Measurements from ENCODE around the gene ADGRG3. TPM values are rescaled to one million over a fixed set of nuclear protein-coding genes. Genes with fewer than 3 reads are reported as not detected.

Gene ADGRG3
- total and polyA plus RNA-seq, 2 donors from 2014 or later: 0.17 to 1.8 TPM

DNA sequence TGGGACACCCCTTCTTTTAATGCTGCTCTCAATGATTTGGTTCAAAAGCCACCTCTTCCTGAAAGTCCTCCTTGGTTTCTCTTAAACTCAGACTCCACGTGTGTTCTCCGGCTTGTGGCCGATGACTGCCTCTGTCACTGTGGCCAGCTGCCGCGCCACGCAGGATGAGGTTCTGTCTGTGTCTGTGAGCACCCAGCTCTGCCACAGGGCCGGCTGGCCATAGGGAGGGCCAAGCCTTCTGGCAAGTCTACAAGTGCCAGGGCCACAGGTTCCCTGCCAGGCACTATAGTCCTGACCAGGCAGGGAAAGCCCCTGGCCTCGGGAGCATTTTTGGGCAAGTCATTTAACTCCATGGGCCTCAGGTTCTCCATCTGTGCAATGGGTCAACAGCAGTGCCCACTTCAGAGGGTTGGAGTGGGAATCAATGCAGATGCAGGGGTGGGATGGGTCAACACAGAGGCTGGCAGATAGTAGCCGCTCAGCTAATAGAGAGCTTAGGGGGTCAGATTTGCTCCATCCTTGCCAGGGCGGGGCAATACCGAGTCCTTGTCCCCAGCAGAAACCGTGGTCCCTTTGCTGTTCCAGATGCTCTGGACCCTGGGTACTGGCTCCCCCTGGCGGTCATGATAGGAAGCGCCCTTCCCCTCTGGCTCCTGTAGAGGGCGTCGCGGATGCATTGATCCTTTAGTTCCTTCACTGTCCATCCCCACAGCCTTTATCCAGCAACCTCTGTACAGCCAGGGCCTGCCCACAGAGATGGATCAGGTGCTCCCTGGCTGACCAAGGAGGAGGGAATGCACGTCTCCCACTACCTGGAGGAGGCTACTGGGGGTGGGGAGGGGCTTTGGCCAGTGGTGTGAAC lies 19.3 kb upstream of the ADGRG3 start:
- FAIRE-seq (no peak), DNase-seq (peak; percentile 79 to 91 (median 87))
- Histone ChIP-seq H3K4me1 (ENCODE audit: control insufficient read depth in 2 of 3, insufficient read depth in 2 of 3, low read depth in 1 of 3, low read length in 3 of 3) (peaks cover 0 to 26% (median 9%) of the 10 kb centered on the region in 3 donors), H3K36me3 (ENCODE audit: control insufficient read depth in 2 of 3, insufficient read depth in 3 of 3, low read length in 3 of 3) (peaks cover 0 to 56% (median 32%) of the 10 kb centered on the region in 3 donors), H3K27ac (ENCODE audit: low read depth in 2 of 2, low read length in 2 of 2) (peak overlapping the region; percentile 14 to 69), H3K27me3 (ENCODE audit: control insufficient read depth, insufficient read depth, low read length) (no peaks in the 10 kb centered on the region), H3K9me3 (ENCODE audit: control insufficient read depth in 2 of 3, insufficient read depth in 1 of 3, low read length in 3 of 3) (no peaks in the 10 kb centered on the region), H3K9ac (ENCODE audit: low read length in 3 of 3) (no peak overlapping the region), H3K4me3 (ENCODE audit: low read length in 3 of 3) (no peak overlapping the region)
- intact Hi-C loops (cut with DNase I): loop anchor here (5.0 kb wide), 1 partner anchor 57 kb away; no protein-coding TSS in a partner anchor
- TF ChIP-seq, protein P1, sequence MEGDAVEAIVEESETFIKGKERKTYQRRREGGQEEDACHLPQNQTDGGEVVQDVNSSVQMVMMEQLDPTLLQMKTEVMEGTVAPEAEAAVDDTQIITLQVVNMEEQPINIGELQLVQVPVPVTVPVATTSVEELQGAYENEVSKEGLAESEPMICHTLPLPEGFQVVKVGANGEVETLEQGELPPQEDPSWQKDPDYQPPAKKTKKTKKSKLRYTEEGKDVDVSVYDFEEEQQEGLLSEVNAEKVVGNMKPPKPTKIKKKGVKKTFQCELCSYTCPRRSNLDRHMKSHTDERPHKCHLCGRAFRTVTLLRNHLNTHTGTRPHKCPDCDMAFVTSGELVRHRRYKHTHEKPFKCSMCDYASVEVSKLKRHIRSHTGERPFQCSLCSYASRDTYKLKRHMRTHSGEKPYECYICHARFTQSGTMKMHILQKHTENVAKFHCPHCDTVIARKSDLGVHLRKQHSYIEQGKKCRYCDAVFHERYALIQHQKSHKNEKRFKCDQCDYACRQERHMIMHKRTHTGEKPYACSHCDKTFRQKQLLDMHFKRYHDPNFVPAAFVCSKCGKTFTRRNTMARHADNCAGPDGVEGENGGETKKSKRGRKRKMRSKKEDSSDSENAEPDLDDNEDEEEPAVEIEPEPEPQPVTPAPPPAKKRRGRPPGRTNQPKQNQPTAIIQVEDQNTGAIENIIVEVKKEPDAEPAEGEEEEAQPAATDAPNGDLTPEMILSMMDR (IDR thresholded peaks at IDR 0.05; ENCODE audit: borderline replicate concordance, extremely low read depth, insufficient read depth): peak; percentile 100

DNA sequence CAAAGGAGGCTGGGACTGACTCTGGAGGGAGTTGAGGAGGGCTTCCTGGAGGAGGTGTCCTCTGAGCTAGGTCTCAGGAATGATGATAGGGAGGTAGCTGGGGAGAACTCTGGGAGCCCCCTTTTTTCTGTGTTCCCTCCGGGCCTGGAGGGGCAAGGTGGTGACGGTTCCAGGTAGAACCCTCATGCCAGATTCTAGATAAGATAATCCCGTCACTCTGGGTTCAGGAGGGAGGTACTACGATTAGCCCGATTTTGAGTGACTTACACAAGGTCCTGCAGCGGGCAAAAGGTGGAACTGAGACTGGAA lies 18.7 kb upstream of the ADGRG3 start:
- Histone ChIP-seq H3K4me1 (ENCODE audit: control insufficient read depth in 2 of 3, insufficient read depth in 2 of 3, low read depth in 1 of 3, low read length in 3 of 3) (peaks cover 0 to 23% (median 9%) of the 10 kb centered on the region in 3 donors), H3K9me3 (ENCODE audit: control insufficient read depth in 2 of 3, insufficient read depth in 1 of 3, low read length in 3 of 3) (no peaks in the 10 kb centered on the region), H3K27me3 (ENCODE audit: control insufficient read depth, insufficient read depth, low read length) (no peaks in the 10 kb centered on the region), H3K36me3 (ENCODE audit: control insufficient read depth in 2 of 3, insufficient read depth in 3 of 3, low read length in 3 of 3) (peaks cover 0 to 50% (median 28%) of the 10 kb centered on the region in 3 donors), H3K4me3 (ENCODE audit: low read length in 3 of 3) (no peak overlapping the region), H3K27ac (ENCODE audit: low read depth in 2 of 2, low read length in 2 of 2) (no peak overlapping the region), H3K9ac (ENCODE audit: low read length in 3 of 3) (no peak overlapping the region)
- no peak for FAIRE-seq
- TF ChIP-seq, protein P1 (IDR thresholded peaks at IDR 0.05; ENCODE audit: borderline replicate concordance, extremely low read depth, insufficient read depth): no peak
- no peak for DNase-seq
- intact Hi-C loops (cut with DNase I): loop anchor here (5.0 kb wide), 1 partner anchor 57 kb away; no protein-coding TSS in a partner anchor

DNA sequence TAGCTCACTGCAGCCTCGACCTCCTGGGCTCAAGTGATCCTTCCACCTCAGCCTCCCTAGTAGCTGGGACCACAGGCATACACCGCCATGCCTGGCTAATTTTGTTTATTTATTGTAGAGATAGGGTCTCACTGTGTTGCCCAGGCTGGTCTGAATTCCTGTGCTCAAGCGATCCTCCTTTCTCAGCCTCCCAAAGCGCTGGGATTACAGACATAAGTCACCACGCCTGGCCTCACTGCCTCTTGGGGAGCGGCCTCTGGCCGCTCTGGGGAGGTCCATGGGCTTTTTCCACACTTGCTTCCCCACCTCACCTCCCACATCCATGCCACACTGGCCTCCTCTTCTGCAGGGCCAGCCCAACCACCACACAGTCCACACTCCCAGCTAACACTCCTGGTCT lies 18.3 kb upstream of the ADGRG3 start:
- no peak for FAIRE-seq
- Histone ChIP-seq H3K9me3 (ENCODE audit: control insufficient read depth in 2 of 3, insufficient read depth in 1 of 3, low read length in 3 of 3) (no peaks in the 10 kb centered on the region), H3K4me3 (ENCODE audit: low read length in 3 of 3) (no peak overlapping the region), H3K9ac (ENCODE audit: low read length in 3 of 3) (no peak overlapping the region), H3K4me1 (ENCODE audit: control insufficient read depth in 2 of 3, insufficient read depth in 2 of 3, low read depth in 1 of 3, low read length in 3 of 3) (peaks cover 0 to 18% (median 9%) of the 10 kb centered on the region in 3 donors), H3K27me3 (ENCODE audit: control insufficient read depth, insufficient read depth, low read length) (no peaks in the 10 kb centered on the region), H3K36me3 (ENCODE audit: control insufficient read depth in 2 of 3, insufficient read depth in 3 of 3, low read length in 3 of 3) (peaks cover 0 to 46% (median 23%) of the 10 kb centered on the region in 3 donors), H3K27ac (ENCODE audit: low read depth in 2 of 2, low read length in 2 of 2) (no peak overlapping the region)
- DNase-seq: no peak
- intact Hi-C loops (cut with DNase I): loop anchor here (5.0 kb wide), 1 partner anchor 58 kb away; no protein-coding TSS in a partner anchor
- TF ChIP-seq, protein P1 (IDR thresholded peaks at IDR 0.05; ENCODE audit: borderline replicate concordance, extremely low read depth, insufficient read depth): no peak

Data from kidney (tissue), 14 donors.